Activated naive CD8-positive, alpha-beta T cell treated with anti-CD3 and anti-CD28 coated beads, Interleukin-2, amount 50 U/mL, for 24 hours (primary cell): Measurements from ENCODE around the gene TMEM178B.
"Not testable (repeated sequence)": the region's sequence is repeated elsewhere in the genome, so short reads cannot be mapped to it uniquely, and the experiment has no call there.

Source experiments
- ATAC-seq: fragments of 150-1000 bp; cut with Tn5 transposase; one replicate; pipeline ENCODE4 v1.10.0; 2021
- DNase-seq: peaks from one replicate; pipeline ENCODE4 v3.0.0; 2021
- H3K27ac Mint-ChIP-seq: one replicate; pipeline ENCODE4 v1.8.0; 2021; ENCODE audit warnings: mild to moderate bottlenecking, mixed read lengths
- H3K27me3 Mint-ChIP-seq: one replicate; pipeline ENCODE4 v1.8.0; 2021; ENCODE audit warnings: mixed read lengths
- H3K36me3 Mint-ChIP-seq: one replicate; pipeline ENCODE4 v1.8.0; 2021; ENCODE audit warnings: low read depth, mixed read lengths
- H3K4me1 Mint-ChIP-seq: one replicate; pipeline ENCODE4 v1.8.0; 2021; ENCODE audit warnings: mixed read lengths
- H3K4me3 Mint-ChIP-seq: one replicate; pipeline ENCODE4 v1.8.0; 2021; ENCODE audit warnings: mild to moderate bottlenecking, moderate library complexity, mixed read lengths
- H3K9me3 Mint-ChIP-seq: one replicate; pipeline ENCODE4 v1.8.0; 2021; ENCODE audit warnings: mixed read lengths

The TMEM178B gene

DNA sequence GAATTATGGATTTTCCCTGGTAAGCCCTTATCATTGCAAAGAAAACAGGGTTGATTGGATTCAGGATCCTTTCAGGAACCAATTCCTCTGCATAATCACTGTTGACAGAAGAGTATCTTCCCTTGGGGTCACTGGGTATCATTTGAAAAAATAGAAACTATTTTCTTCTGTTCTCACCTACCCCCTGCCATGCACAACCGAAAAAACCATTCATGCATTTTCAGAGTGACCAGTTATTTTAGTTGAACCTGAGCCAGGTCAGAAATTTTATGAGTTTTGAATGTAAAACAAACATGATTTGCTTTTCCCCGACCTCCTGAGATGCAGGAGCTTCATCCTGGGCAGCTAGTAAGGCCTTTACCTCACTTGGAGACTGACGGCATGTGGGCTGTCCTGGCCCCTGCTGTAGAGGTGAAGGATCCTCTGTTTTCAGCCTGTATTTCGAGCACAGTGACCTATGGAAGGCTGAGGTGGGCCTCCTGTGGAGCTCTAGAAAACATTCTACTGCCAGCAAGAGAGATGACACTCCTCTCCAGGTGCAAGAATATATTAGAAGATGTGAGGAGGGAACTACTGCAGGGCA, 30.1 kb downstream of the TMEM178B start:
- ATAC-seq (no peak), DNase-seq (no peak)
- H3K4me1 Mint-ChIP-seq, result no peaks in the 10 kb centered on the region
- peaks cover 7% of the 10 kb centered on the region for H3K27me3 Mint-ChIP-seq
- H3K9me3 Mint-ChIP-seq, result no peaks in the 10 kb centered on the region
- H3K27ac Mint-ChIP-seq, result no peak overlapping the region
- no peaks in the 10 kb centered on the region for H3K36me3 Mint-ChIP-seq
- H3K4me3 Mint-ChIP-seq, result no peak overlapping the region

- Mint-ChIP-seq H3K36me3 (no peaks in the 10 kb centered on the region), H3K4me3 (no peak overlapping the region)
Observed at GRCh38 chr7:141113131-141113530, 39.3 kb downstream of the TMEM178B start.

DNA sequence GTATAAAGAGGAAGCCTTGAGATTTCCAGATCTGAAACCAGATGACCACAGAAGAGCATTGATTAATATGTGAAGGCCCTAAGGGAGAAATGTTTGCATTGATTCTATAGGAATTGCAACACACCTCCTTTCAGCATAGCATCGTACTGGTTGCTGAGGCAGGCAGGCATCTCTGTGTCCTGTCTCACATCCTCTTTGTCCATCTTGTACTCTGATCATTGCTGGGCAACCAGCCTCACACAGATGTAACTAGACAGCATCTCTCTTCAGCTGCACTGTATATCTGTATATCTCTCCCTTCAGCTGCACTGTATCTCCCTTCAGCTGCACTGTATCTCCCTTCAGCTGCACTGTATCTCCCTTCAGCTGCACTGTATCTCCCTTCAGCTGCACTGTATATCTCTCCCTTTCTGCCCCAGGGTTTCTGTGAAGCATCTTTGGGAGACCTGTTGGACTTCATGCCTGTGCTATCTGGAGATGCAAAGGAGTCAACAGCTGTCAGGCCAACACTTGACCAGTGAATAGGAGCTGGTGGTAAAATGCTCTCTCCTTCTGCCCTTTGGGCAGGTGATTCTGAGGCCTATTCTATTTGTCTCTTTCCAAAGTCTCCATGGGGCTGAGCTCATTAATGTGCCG, 40.3 kb downstream of the TMEM178B start:
- Mint-ChIP-seq H3K9me3 (no peaks in the 10 kb centered on the region), H3K4me1 (no peaks in the 10 kb centered on the region), H3K27ac (no peak overlapping the region), H3K36me3 (no peaks in the 10 kb centered on the region), H3K4me3 (no peak overlapping the region), H3K27me3 (peaks cover 10% of the 10 kb centered on the region)
- no peak for DNase-seq
- no peak for ATAC-seq

More at GRCh38 chr7:141113131-141113530, 39.3 kb downstream of the TMEM178B start:
- ATAC-seq (no peak), DNase-seq (no peak)
- Mint-ChIP-seq H3K9me3 (no peaks in the 10 kb centered on the region), H3K27me3 (peaks cover 10% of the 10 kb centered on the region), H3K27ac (no peak overlapping the region), H3K4me1 (no peaks in the 10 kb centered on the region)

DNA sequence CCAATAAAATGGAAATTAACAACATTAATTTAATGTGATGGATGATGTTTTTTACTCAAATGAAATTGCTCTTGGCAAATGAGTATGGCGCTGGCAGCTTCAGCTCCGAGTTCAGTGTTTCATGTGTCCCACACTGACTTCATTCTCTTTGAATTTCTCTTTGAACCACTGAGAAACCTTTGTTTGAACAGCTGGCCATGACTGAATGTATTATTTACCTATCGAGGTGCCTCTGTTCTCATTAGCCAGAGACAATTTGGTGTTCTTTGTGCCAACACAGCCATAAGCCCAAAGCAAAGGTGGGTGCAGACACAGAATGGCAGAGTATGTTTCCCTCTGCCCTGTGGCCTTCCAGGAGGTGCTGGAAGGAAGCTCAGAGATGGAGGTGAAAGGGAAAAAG, 42.1 kb downstream of the TMEM178B start:
- DNase-seq (no peak), ATAC-seq (no peak)
- Mint-ChIP-seq H3K27ac (no peak overlapping the region), H3K4me3 (no peak overlapping the region), H3K4me1 (no peaks in the 10 kb centered on the region), H3K36me3 (no peaks in the 10 kb centered on the region), H3K27me3 (peaks cover 10% of the 10 kb centered on the region), H3K9me3 (no peaks in the 10 kb centered on the region)

- ATAC-seq, DNase-seq, H3K4me3 Mint-ChIP-seq, H3K9me3 Mint-ChIP-seq, H3K36me3 Mint-ChIP-seq, H3K27ac Mint-ChIP-seq, H3K4me1 Mint-ChIP-seq: not testable (repeated sequence)
- peaks cover 10% of the 10 kb centered on the region for H3K27me3 Mint-ChIP-seq
Observed at GRCh38 chr7:141116661-141117060, 42.8 kb downstream of the TMEM178B start.

- DNase-seq (no peak), ATAC-seq (no peak)
- Mint-ChIP-seq H3K4me3 (no peak overlapping the region), H3K4me1 (no peaks in the 10 kb centered on the region), H3K9me3 (no peaks in the 10 kb centered on the region), H3K27me3 (peaks cover 7% of the 10 kb centered on the region), H3K27ac (no peak overlapping the region), H3K36me3 (no peaks in the 10 kb centered on the region)
Observed at GRCh38 chr7:141118767-141119166, 44.9 kb downstream of the TMEM178B start.

- Mint-ChIP-seq H3K9me3 (no peaks in the 10 kb centered on the region), H3K36me3 (no peaks in the 10 kb centered on the region), H3K4me1 (no peaks in the 10 kb centered on the region), H3K27me3 (peaks cover 7% of the 10 kb centered on the region), H3K4me3 (no peak overlapping the region), H3K27ac (no peak overlapping the region)
- ATAC-seq (no peak), DNase-seq (no peak)
Observed at GRCh38 chr7:141119187-141119586, 45.3 kb downstream of the TMEM178B start.

DNA sequence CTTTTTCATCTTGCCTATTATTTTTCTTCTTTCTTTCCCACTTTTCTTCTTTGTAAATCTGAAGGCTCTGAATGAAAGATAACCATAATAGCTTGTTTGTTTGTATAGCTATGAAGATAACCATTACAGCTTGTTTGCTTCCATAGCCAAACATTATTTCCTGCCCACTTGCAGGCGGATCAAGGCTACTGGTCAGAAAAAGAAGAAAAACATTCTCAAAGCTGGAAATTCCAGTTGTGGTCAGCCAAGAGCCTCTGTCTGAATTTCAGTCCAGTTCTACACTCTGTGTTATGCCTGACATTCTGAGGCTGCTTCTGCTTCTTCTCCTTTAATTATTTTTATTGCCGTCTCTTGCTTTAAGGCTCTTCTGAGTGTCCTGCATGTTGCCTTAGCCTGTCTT, 48.9 kb downstream of the TMEM178B start:
- H3K9me3 Mint-ChIP-seq, result no peaks in the 10 kb centered on the region
- H3K27ac Mint-ChIP-seq, result no peak overlapping the region

GRCh38 chr7:141123522-141123921, 49.7 kb downstream of the TMEM178B start:
- peaks cover 5% of the 10 kb centered on the region for H3K27me3 Mint-ChIP-seq
- DNase-seq, result no peak
- H3K4me1 Mint-ChIP-seq, result no peaks in the 10 kb centered on the region
- no peak overlapping the region for H3K27ac Mint-ChIP-seq
- no peak overlapping the region for H3K4me3 Mint-ChIP-seq
- H3K36me3 Mint-ChIP-seq, result no peaks in the 10 kb centered on the region
- ATAC-seq, result no peak
- H3K9me3 Mint-ChIP-seq, result no peaks in the 10 kb centered on the region

More for the DNA sequence above, 48.9 kb downstream of the TMEM178B start:
- H3K4me1 Mint-ChIP-seq, result no peaks in the 10 kb centered on the region
- H3K4me3 Mint-ChIP-seq, result no peak overlapping the region
- ATAC-seq (no peak), DNase-seq (no peak)
- no peaks in the 10 kb centered on the region for H3K36me3 Mint-ChIP-seq
- H3K27me3 Mint-ChIP-seq, result peaks cover 6% of the 10 kb centered on the region

DNA sequence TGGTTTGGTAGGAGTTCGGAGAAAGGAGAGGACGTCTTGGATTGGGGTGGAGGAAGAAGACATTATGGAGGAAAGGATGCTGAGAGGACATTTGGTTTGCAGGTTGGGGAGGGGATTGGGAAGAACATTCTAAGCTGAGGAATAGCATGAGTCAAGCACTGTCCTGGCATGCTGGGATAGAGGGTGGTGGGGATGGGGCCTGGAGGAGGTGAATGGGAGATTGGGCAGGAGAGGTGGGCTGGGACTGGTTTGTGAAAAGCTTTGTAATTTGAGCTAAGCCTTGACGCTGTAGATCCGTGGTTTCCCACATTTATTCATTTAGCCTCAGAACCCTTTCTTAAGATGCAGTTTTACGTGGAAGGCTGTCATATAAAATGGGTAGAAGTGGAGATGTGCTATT, 52.2 kb downstream of the TMEM178B start:
- no peaks in the 10 kb centered on the region for H3K9me3 Mint-ChIP-seq

DNA sequence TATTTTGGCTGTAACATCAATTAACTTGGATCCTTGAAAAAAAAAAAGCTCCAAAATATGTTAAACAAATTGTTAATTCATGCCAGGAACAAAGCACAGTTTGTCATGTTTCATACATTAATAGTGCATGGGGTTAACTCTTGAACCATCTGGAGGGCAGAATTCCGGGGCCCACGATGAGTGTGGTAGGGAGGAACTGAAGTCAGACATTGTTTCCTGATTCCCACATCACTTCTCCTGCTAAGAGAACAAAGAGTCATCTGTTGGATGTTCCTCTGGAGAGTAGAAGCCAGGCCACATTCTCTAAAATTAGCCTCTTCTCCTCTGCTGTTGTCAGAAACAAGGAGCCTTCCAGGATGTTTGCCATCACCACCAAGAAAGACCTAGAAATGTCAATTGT, 54.6 kb downstream of the TMEM178B start:
- H3K9me3 Mint-ChIP-seq, result peaks cover 9% of the 10 kb centered on the region
- peaks cover 15% of the 10 kb centered on the region for H3K27me3 Mint-ChIP-seq
- DNase-seq, result no peak

More for the DNA sequence above, 52.2 kb downstream of the TMEM178B start:
- H3K27me3 Mint-ChIP-seq, result peaks cover 5% of the 10 kb centered on the region
- no peaks in the 10 kb centered on the region for H3K36me3 Mint-ChIP-seq
- H3K27ac Mint-ChIP-seq, result no peak overlapping the region
- DNase-seq, result no peak
- ATAC-seq, result no peak
- no peaks in the 10 kb centered on the region for H3K4me1 Mint-ChIP-seq
- no peak overlapping the region for H3K4me3 Mint-ChIP-seq

GRCh38 chr7:141128931-141129330, 55.1 kb downstream of the TMEM178B start:
- Mint-ChIP-seq H3K27ac (no peak overlapping the region), H3K27me3 (peaks cover 15% of the 10 kb centered on the region), H3K9me3 (peaks cover 12% of the 10 kb centered on the region), H3K4me3 (no peak overlapping the region), H3K36me3 (no peaks in the 10 kb centered on the region), H3K4me1 (no peaks in the 10 kb centered on the region)
- no peak for ATAC-seq
- no peak for DNase-seq

More for the DNA sequence above, 54.6 kb downstream of the TMEM178B start:
- ATAC-seq, result no peak
- Mint-ChIP-seq H3K4me1 (no peaks in the 10 kb centered on the region), H3K27ac (no peak overlapping the region), H3K4me3 (no peak overlapping the region), H3K36me3 (no peaks in the 10 kb centered on the region)

GRCh38 chr7:141132671-141133070, 58.8 kb downstream of the TMEM178B start:
- Mint-ChIP-seq H3K27me3 (peaks cover 10% of the 10 kb centered on the region), H3K9me3 (peaks cover 12% of the 10 kb centered on the region), H3K4me3 (no peak overlapping the region), H3K27ac (no peak overlapping the region), H3K4me1 (no peaks in the 10 kb centered on the region), H3K36me3 (no peaks in the 10 kb centered on the region)
- DNase-seq (no peak), ATAC-seq (no peak)

DNA sequence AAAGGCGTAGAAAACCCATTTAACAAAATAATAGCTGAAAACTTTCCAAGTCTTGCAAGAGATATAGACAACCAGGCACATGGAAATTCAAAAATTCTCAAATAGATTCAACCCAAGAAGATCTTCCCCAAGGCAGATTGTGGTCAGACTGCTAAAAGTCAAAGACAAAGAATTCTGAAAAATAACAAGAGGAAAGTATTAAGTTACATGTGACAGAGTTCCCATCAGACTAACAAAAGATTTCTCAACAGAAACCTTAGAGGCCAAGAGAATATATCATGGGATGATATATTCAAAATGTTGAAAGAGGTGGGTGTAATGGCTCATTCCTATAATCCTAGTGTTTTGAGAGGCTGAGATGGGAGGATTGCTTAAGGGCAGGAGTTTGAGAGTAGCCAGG, 59.8 kb downstream of the TMEM178B start:
- no peak overlapping the region for H3K27ac Mint-ChIP-seq
- H3K36me3 Mint-ChIP-seq, result no peaks in the 10 kb centered on the region
- ATAC-seq (no peak), DNase-seq (no peak)
- H3K4me1 Mint-ChIP-seq, result no peaks in the 10 kb centered on the region
- H3K4me3 Mint-ChIP-seq, result no peak overlapping the region
- H3K27me3 Mint-ChIP-seq, result peaks cover 10% of the 10 kb centered on the region
- H3K9me3 Mint-ChIP-seq, result peaks cover 12% of the 10 kb centered on the region

DNA sequence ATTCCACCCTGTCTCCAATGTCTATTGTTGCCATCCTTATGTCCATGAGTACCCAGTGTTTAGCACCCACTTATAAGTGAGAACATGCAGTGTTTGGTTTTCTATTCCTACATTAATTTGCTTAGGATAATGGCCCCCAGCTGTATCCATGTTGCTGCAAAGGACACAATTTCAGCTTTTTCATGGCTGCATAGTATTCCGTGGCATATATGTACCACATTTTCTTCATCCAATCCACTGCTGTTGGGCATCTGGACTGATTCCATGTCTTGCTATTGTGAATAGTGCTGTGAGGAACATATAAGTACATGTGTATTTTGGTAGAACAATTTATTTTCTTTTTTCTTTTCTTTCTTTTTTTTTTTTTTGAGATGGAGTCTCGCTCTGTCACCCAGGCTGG, 68.2 kb downstream of the TMEM178B start:
- no peaks in the 10 kb centered on the region for H3K27me3 Mint-ChIP-seq
- H3K9me3 Mint-ChIP-seq, result peaks cover 6% of the 10 kb centered on the region
- H3K36me3 Mint-ChIP-seq, result no peaks in the 10 kb centered on the region
- no peak overlapping the region for H3K4me3 Mint-ChIP-seq
- no peak overlapping the region for H3K27ac Mint-ChIP-seq
- ATAC-seq (no peak), DNase-seq (no peak)
- no peaks in the 10 kb centered on the region for H3K4me1 Mint-ChIP-seq
